ENCODE data around the gene EMX1.

Gene EMX1

DNA sequence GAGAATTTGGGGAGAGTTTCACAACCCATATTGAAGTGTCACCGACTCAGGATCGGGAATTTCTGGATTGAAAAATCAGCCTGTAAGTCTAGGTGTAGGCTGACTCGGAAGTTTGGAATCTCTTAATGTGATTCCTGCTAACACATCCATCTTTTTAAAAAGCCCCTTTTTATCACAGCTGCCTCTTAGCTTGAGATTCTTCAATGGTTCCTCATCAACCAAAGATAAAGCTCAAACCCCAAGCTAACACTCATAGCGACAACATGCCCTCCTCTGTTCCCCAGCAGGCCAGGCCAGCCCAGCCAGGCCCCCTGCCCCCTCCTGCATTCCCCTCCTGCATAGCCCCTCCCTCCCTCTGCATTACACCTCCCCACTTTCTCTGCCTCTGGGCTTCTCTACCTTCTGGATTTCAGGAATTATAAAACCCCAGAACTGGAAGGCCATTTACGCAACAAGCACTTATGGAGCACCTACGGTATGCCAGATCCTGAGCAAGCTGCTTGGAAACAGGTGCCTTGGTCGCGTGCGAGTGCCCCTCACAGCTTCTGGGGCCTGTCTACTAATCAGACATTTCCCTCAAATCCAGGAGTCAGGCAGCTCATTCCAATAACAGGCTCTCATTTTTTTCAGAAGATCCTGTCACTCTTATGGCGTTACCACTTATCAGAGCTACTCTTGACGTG, 63.4 kb downstream of the EMX1 start:
- CTCF ChIA-PET: interaction anchor here (1.4 to 2.0 kb wide), 5 partner anchors 11 to 196 kb away, joined by 3 to 9 read pairs (median 8); no protein-coding TSS in a partner anchor
- DNase-seq (ENCODE audit: extremely low spot score): no peak
- POLR2A ChIA-PET: no interaction called here

DNA sequence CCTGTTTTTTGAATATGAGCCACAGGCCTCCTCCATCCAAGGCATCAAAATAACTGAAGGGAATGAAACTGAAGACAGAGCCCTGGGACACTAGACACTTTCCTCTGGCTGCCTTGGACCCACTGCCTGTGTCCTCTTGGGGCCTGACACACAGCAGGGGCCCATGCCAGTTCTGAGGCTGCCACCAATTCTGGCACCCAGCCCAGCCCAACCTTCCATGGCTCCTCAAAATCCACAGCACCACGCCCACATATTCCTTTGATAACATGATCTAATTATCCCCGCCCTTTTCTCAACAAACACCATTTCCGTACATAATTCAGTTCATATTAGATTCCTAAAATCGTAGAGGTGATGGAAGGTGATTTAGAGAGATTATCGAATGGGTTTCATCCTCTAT, 64.2 kb downstream of the EMX1 start:
- POLR2A ChIA-PET: no interaction called here
- CTCF ChIA-PET: interaction anchor here (0.9 to 6.7 kb wide), 6 partner anchors 9 to 195 kb away, joined by 3 to 43 read pairs (median 4); no protein-coding TSS in a partner anchor
- TF ChIP-seq, protein P1, sequence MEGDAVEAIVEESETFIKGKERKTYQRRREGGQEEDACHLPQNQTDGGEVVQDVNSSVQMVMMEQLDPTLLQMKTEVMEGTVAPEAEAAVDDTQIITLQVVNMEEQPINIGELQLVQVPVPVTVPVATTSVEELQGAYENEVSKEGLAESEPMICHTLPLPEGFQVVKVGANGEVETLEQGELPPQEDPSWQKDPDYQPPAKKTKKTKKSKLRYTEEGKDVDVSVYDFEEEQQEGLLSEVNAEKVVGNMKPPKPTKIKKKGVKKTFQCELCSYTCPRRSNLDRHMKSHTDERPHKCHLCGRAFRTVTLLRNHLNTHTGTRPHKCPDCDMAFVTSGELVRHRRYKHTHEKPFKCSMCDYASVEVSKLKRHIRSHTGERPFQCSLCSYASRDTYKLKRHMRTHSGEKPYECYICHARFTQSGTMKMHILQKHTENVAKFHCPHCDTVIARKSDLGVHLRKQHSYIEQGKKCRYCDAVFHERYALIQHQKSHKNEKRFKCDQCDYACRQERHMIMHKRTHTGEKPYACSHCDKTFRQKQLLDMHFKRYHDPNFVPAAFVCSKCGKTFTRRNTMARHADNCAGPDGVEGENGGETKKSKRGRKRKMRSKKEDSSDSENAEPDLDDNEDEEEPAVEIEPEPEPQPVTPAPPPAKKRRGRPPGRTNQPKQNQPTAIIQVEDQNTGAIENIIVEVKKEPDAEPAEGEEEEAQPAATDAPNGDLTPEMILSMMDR (IDR thresholded peaks at IDR 0.05; ENCODE audit: control extremely low read depth, extremely low read depth, low read depth, missing control alignments): no peak
- no peak for DNase-seq (ENCODE audit: extremely low spot score)

More for the DNA sequence above, 63.4 kb downstream of the EMX1 start:
- TF ChIP-seq, protein P1 (IDR thresholded peaks at IDR 0.05; ENCODE audit: control extremely low read depth, extremely low read depth, low read depth, missing control alignments): no peak

DNA sequence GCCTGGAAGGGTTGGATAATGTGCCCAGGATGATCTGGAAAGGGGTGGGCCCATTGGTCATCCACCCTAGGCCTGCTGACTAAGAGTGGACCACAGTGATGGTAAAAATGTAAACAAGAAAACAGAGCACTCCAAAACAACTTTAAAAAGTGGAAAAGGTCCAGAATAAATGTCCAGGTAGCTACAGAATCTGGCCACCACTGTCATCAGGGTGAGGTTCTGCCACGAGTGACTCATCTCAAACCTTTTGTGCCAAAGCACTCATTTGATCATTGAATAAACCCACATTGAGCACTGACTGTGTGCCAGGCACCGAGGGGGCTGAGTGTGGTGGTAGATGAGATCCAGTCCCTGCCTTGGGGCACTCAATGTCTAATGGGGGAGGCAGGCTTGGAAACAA, 64.9 kb downstream of the EMX1 start:
- ChIA-PET POLR2A (no interaction called here), CTCF (interaction anchor here (0.9 to 6.7 kb wide), 6 partner anchors 10 to 195 kb away, joined by 3 to 43 read pairs (median 8); no protein-coding TSS in a partner anchor)
- DNase-seq (ENCODE audit: extremely low spot score): no peak
- TF ChIP-seq, protein P1 (IDR thresholded peaks at IDR 0.05; ENCODE audit: control extremely low read depth, extremely low read depth, low read depth, missing control alignments): no peak

DNA sequence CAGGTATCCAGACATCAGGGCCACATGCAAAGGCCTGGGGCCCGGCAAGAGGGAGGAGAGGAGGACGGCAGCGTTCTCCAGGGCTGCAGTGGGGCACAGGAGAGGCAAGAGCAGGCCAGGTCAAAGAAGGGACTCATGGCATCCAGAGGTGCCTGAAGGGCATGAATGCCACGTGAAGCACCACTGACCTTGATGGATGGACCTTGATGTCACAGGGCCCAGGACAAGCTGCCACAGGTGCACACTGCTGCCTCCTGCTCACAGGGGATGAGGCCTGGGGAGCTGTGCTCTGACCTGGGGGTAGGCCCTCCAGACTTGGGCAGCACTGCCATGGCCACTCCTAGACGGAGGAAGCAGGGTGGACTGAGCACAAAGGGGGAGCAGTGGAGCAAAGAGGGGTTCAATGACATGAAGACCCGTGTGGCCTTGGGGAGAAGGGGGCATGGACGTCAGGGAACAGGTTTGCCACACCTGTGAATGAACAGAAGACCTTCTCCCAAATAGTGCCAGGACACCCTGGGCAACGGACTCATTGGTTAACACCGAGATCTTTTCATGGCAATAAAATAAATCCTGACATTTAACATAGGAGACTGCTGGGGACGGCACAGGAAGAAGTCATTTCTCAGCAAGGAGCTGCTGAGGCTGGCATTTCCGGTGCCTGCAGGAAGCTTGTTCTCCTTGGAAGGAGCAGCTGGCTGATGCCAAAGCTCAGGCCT, 65.6 kb downstream of the EMX1 start:
- ChIA-PET POLR2A (no interaction called here), CTCF (interaction anchor here (0.9 to 6.7 kb wide), 7 partner anchors 9 to 194 kb away, joined by 3 to 43 read pairs (median 5); no protein-coding TSS in a partner anchor)
- no peak for DNase-seq (ENCODE audit: extremely low spot score)
- TF ChIP-seq, protein P1 (IDR thresholded peaks at IDR 0.05; ENCODE audit: control extremely low read depth, extremely low read depth, low read depth, missing control alignments): no peak

DNA sequence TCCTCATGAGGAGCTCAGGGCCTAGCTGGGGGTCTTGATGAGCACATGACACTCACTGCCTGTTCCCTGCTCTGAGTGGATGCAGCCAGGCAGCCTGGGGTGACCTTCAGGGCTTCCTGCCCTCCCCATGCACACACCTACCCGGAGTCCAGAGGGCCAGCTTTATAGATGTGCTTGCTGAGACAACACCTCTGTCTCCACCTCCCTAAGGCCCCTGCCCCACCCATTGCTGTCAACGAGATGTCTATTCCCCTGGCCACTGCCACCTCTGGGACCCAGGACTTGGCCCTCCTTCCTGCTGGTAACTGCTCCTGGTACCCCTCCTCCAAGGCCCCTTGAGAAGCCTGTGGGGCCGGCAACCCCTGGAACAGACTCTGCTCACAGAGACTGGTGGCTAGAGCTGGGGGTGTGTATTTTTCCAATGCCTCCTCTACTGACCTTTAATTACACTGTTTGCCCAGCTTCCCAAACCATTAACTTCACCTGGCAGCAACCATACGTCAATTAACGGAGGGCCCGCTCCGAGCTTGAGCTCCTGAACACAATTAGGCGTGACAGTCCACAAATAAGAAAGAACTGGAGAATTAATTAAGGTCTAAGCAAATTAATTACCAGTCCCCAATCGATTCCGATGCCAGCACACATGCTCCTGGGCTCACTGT, 66.3 kb downstream of the EMX1 start:
- TF ChIP-seq, protein P1 (IDR thresholded peaks at IDR 0.05; ENCODE audit: control extremely low read depth, extremely low read depth, low read depth, missing control alignments): no peak
- no peak for DNase-seq (ENCODE audit: extremely low spot score)
- POLR2A ChIA-PET: no interaction called here
- CTCF ChIA-PET: interaction anchor here (1.0 to 6.7 kb wide), 6 partner anchors 9 to 194 kb away, joined by 3 to 43 read pairs (median 9); no protein-coding TSS in a partner anchor

DNA sequence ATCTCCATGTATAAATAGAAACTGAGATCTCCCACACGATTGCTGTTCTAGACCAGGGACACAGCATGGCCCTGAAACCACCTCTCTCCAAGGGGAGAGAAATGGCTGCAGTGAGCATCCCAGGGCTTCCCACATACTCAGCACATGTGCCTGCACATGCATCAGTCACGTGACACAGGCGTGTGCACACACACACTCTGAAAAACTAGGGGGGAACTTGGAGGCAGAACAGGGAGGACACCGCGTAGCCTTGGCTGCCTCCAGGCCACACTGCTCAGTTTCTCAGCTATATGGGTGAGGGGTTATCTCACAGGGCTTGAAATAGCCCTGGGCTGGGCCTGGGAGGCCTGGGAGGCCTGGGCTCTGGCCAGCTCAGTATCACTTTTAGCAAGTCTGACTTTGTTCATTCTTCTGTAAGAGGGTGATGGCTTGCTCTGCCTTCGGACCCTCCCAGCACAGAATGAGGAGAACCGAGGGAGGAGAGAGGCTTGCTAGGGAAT, 66.9 kb downstream of the EMX1 start:
- TF ChIP-seq, protein P1 (IDR thresholded peaks at IDR 0.05; ENCODE audit: control extremely low read depth, extremely low read depth, low read depth, missing control alignments): no peak
- DNase-seq (ENCODE audit: extremely low spot score): no peak
- ChIA-PET CTCF (interaction anchor here (1.7 to 6.7 kb wide), 5 partner anchors 8 to 193 kb away, joined by 5 to 43 read pairs (median 9); no protein-coding TSS in a partner anchor), POLR2A (interaction anchor here (1.1 kb wide), 1 partner anchor 10 kb away, joined by 6 read pairs; no protein-coding TSS in a partner anchor)
